Measurements from ENCODE around the gene IPMK. TPM values are rescaled to one million over a fixed set of nuclear protein-coding genes. Genes with fewer than 3 reads are reported as not detected.
A peak's percentile ranks its signal among the peaks of the same experiment; 100 is the strongest.

IPMK gene
- total RNA-seq, 4 donors from 2014 or later, result 3.4 to 5.5 (median 4.3) TPM

DNA sequence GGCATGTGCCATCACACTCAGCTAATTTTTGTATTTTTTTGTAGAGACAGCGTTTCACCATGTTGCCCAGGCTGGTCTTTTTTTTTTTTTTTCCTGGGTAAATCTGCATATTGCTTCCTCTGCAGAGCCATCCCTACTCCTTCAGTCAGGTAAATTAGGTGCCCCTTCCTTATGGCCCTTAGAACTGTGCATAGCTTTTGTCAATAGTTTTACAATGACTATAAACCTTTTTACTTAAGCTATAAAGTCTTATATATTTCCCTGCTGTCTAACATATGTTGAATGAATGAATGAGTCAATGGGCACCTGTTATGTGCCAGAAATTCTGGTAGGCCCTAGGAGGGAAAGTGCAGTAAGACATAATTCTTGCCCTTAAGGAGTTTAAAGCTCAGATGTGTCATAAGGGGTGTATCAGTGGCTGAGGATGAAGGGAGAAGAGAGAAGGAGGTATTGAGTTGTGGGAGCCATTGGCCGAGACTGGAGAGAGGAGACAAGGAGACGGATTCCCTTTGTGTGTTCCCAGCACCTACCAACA lies 36.5 kb upstream of the IPMK start:
- no peak overlapping the region for H3K4me3 ChIP-seq
- peaks cover 0 to 25% (median 3%) of the 10 kb centered on the region in 4 donors for H3K27me3 ChIP-seq
- H3K36me3 ChIP-seq, result no peaks in the 10 kb centered on the region
- TF ChIP-seq POLR2AphosphoS5 (IDR thresholded peaks at IDR 0.05), result no peak
- TF ChIP-seq CTCF (IDR thresholded peaks at IDR 0.05), result no peak
- no peak for TF ChIP-seq POLR2A (IDR thresholded peaks at IDR 0.05; ENCODE audit: low read depth)
- TF ChIP-seq EP300 (IDR thresholded peaks at IDR 0.05), result no peak
- intact Hi-C loops (cut with DNase I), result no loop called here
- WGBS, result 89% methylated on average over 3 of the region's 3 CpGs
- no peak for DNase-seq (ENCODE audit: extremely low spot score)
- peaks cover 0 to 3% (median 0%) of the 10 kb centered on the region in 4 donors for H3K4me1 ChIP-seq
- no peak overlapping the region for H3K27ac ChIP-seq (replicated peaks in 1 of 4)
- no peaks in the 10 kb centered on the region for H3K9me3 ChIP-seq

GRCh38 chr10:58302254-58302653 lies 34.6 kb upstream of the IPMK start:
- Histone ChIP-seq H3K36me3 (no peaks in the 10 kb centered on the region), H3K4me1 (peaks cover 0 to 3% (median 0%) of the 10 kb centered on the region in 4 donors), H3K4me3 (no peak overlapping the region), H3K9me3 (no peaks in the 10 kb centered on the region), H3K27me3 (peaks cover 0 to 25% (median 3%) of the 10 kb centered on the region in 4 donors), H3K27ac (replicated peaks in 1 of 4) (no peak overlapping the region)
- WGBS, result 66% methylated on average over 2 of the region's 2 CpGs
- intact Hi-C loops (cut with DNase I), result no loop called here
- TF ChIP-seq EP300 (IDR thresholded peaks at IDR 0.05) (no peak), POLR2AphosphoS5 (IDR thresholded peaks at IDR 0.05) (no peak), POLR2A (IDR thresholded peaks at IDR 0.05; ENCODE audit: low read depth) (no peak), CTCF (IDR thresholded peaks at IDR 0.05) (no peak)
- DNase-seq (ENCODE audit: extremely low spot score), result no peak

DNA sequence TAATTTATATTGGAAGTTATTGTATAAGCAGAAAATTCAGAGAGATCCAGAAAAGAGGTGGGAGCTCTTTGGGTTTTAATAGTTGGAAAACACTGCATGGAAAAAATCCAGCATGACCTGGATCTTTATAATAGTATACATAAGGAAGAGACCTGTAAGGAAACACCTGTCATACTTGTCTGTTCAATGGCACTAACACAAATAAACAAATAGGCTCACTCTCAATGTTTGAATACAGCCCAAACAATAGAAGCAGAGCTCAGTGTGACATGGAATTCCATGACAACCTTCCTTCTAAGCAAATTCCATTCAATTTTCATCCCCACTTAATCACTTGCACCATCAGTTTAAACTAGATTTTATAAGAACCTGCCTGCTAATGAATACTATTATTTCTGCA lies 33.0 kb upstream of the IPMK start:
- Histone ChIP-seq H3K9me3 (no peaks in the 10 kb centered on the region), H3K27me3 (peaks cover 0 to 17% (median 1%) of the 10 kb centered on the region in 4 donors), H3K36me3 (no peaks in the 10 kb centered on the region), H3K4me3 (no peak overlapping the region), H3K27ac (replicated peaks in 1 of 4) (no peak overlapping the region), H3K4me1 (peaks cover 0 to 3% (median 0%) of the 10 kb centered on the region in 4 donors)
- intact Hi-C loops (cut with DNase I), result no loop called here
- TF ChIP-seq CTCF (IDR thresholded peaks at IDR 0.05) (no peak), POLR2A (IDR thresholded peaks at IDR 0.05; ENCODE audit: low read depth) (no peak), EP300 (IDR thresholded peaks at IDR 0.05) (no peak), POLR2AphosphoS5 (IDR thresholded peaks at IDR 0.05) (no peak)
- no peak for DNase-seq (ENCODE audit: extremely low spot score)

DNA sequence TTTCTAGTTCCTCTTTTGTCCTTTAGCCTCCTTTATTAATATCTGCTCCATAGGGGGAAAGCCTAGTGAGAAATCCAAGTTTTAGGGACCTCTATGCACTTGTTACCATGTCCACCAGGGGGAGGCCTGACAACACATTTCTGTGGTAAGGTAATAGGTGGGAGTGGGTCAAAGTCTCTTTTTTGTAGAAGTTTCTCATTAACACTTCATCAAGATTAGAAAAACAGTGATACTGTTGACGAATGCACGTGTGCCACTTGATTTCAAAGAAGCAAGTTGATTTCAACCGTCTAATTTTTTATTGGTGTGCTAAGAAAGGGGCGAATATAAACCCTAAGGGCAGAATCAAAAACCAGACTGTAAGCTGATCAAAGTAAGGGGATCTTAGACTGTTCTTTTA lies 31.9 kb upstream of the IPMK start:
- H3K36me3 ChIP-seq, result no peaks in the 10 kb centered on the region
- peaks cover 0 to 12% (median 0%) of the 10 kb centered on the region in 4 donors for H3K27me3 ChIP-seq
- no peak overlapping the region for H3K27ac ChIP-seq (replicated peaks in 1 of 4)
- DNase-seq (ENCODE audit: extremely low spot score), result no peak
- no peaks in the 10 kb centered on the region for H3K9me3 ChIP-seq
- H3K4me1 ChIP-seq, result peaks cover 0 to 3% (median 0%) of the 10 kb centered on the region in 4 donors
- TF ChIP-seq POLR2AphosphoS5 (IDR thresholded peaks at IDR 0.05), result no peak
- TF ChIP-seq CTCF (IDR thresholded peaks at IDR 0.05), result peak; percentile 71 to 82 (median 72)
- WGBS, result 19% methylated on average over 4 of the region's 4 CpGs
- intact Hi-C loops (cut with DNase I), result loop anchor here (2.0 kb wide), 1 partner anchor 85 kb away; the partner anchor contains the start of gene TFAM
- no peak overlapping the region for H3K4me3 ChIP-seq

DNA sequence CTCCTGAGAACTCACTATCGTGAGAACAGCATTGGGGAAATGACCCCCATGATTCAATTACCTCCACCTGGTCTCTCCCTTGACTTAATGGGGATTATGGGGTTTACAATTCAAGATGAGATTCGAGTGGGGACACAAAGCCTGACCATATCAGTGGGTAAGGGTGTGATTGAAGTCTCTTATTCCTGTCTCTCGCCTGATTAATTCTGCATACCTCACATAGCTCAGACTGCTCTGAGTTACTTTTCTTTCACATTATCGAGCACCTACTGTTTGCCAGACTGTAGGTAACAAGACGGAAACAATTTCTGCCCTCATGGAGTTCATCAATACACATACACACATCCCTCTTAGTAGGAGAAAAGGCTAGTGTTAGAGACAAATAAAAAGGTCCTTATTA lies 26.3 kb upstream of the IPMK start:
- DNase-seq (ENCODE audit: extremely low spot score), result no peak
- intact Hi-C loops (cut with DNase I), result no loop called here
- no peaks in the 10 kb centered on the region for H3K4me1 ChIP-seq
- 74% methylated on average over 5 of the region's 5 CpGs for WGBS
- no peak overlapping the region for H3K4me3 ChIP-seq
- TF ChIP-seq CTCF (IDR thresholded peaks at IDR 0.05), result no peak
- no peak for TF ChIP-seq EP300 (IDR thresholded peaks at IDR 0.05)
- TF ChIP-seq POLR2AphosphoS5 (IDR thresholded peaks at IDR 0.05), result no peak
- no peak for TF ChIP-seq POLR2A (IDR thresholded peaks at IDR 0.05; ENCODE audit: low read depth)
- no peak overlapping the region for H3K27ac ChIP-seq (replicated peaks in 1 of 4)
- no peaks in the 10 kb centered on the region for H3K27me3 ChIP-seq
- no peaks in the 10 kb centered on the region for H3K9me3 ChIP-seq
- H3K36me3 ChIP-seq, result peaks cover 0 to 3% (median 0%) of the 10 kb centered on the region in 4 donors

Measured in esophagus muscularis mucosa (tissue), 4 donors.